BE2C (cell line): ENCODE data around the gene KCNIP4.

Experiments used
- DNase-seq: peaks from one replicate; pipeline ENCODE4 v3.0.0-alpha.2; 2020
- H3K27me3 ChIP-seq: fragments of 250-450 bp; sonication (Bioruptor Pico); 2 replicates; pipeline ENCODE4 v1.5.1; 2020; ENCODE audit warnings: mild to moderate bottlenecking
- H3K36me3 ChIP-seq: fragments of 250-450 bp; sonication (Bioruptor Pico); 2 replicates; pipeline ENCODE4 v1.5.1; 2020; ENCODE audit warnings: mild to moderate bottlenecking
- H3K4me1 ChIP-seq: fragments of 250-450 bp; sonication (Bioruptor Pico); 2 replicates; pipeline ENCODE4 v1.5.1; 2020
- H3K4me3 ChIP-seq: 2 replicates; pipeline ENCODE4 v1.5.1; 2011; ENCODE audit warnings: low read depth, low read length
- H3K9me3 ChIP-seq: fragments of 250-450 bp; sonication (Bioruptor Pico); 2 replicates; pipeline ENCODE4 v1.5.1; 2020
- TF ChIP-seq, protein P1 (sequence below): IDR thresholded peaks from 2 replicates; pipeline ENCODE4 v1.5.1; 2012; ENCODE audit warnings: mild to moderate bottlenecking, low read depth, low read length

The KCNIP4 gene

DNA sequence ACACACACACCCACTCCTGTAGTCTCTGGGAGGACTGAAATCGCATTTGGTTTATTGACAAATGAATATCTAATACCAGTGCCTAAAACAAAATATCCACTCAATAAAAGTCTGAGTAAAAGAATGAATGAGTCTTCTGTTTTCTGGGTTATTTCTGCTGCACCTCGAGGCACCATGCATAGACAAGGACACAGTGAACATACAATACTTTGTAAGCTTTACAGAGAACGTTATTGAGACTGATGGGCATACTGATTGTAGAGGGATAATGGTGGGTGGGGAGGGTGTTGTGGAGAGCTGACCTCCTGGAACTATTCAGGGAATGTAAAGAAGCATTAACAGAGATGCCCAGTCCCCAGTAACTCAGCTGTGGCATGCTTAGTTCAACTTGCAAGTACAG, 14.1 kb upstream of the KCNIP4 start:
- H3K4me1 ChIP-seq, result no peaks in the 10 kb centered on the region
- DNase-seq, result no peak
- H3K36me3 ChIP-seq, result no peaks in the 10 kb centered on the region
- H3K9me3 ChIP-seq, result no peaks in the 10 kb centered on the region
- H3K4me3 ChIP-seq, result no peak overlapping the region
- H3K27me3 ChIP-seq, result no peaks in the 10 kb centered on the region; the same call in 1 of the 2 replicates
- TF ChIP-seq, protein P1, sequence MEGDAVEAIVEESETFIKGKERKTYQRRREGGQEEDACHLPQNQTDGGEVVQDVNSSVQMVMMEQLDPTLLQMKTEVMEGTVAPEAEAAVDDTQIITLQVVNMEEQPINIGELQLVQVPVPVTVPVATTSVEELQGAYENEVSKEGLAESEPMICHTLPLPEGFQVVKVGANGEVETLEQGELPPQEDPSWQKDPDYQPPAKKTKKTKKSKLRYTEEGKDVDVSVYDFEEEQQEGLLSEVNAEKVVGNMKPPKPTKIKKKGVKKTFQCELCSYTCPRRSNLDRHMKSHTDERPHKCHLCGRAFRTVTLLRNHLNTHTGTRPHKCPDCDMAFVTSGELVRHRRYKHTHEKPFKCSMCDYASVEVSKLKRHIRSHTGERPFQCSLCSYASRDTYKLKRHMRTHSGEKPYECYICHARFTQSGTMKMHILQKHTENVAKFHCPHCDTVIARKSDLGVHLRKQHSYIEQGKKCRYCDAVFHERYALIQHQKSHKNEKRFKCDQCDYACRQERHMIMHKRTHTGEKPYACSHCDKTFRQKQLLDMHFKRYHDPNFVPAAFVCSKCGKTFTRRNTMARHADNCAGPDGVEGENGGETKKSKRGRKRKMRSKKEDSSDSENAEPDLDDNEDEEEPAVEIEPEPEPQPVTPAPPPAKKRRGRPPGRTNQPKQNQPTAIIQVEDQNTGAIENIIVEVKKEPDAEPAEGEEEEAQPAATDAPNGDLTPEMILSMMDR, result no peak

DNA sequence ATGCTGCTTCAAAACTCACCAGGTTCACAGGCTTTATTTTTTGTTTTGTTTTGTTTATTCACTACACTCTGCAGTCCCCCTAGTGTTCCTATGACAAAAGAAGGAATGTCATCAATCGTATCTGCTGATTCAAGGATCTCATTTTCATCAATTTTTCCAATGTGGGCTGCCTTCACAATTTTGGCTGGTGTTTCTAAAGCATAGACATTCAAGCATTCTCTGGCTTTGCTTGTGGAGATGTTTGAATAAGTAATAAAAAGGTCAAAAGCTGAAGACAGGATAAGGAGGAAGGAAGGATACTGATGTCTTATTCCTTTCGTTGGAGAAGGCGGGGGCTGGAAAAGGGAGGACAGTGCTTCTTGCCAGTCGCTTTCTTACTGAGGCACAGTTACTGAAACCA, 12.2 kb upstream of the KCNIP4 start:
- H3K9me3 ChIP-seq, result no peaks in the 10 kb centered on the region
- H3K4me1 ChIP-seq, result no peaks in the 10 kb centered on the region
- TF ChIP-seq, protein P1, result no peak
- H3K27me3 ChIP-seq, result peaks cover 4% of the 10 kb centered on the region
- no peak for DNase-seq
- no peaks in the 10 kb centered on the region for H3K36me3 ChIP-seq
- H3K4me3 ChIP-seq, result no peak overlapping the region

DNA sequence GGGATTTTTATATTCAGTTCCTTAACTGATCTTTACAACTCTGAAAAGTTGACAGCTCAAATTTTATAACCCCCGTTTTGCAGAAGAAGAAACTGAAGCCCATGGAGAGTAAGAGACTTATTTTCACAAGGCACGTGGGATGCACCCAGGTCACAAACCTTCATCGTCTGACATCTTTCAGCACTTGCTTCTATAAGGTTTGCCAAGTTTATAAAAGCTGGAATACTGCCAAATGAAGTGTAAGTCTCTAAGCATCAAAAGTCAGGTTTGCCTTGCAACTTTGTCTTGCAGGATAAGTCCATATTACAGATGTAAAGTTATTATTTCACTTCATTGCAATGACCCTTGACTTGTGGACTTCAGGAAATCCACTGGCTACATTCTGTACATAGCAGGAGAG, 6.3 kb upstream of the KCNIP4 start:
- no peaks in the 10 kb centered on the region for H3K4me1 ChIP-seq
- H3K4me3 ChIP-seq, result no peak overlapping the region
- H3K36me3 ChIP-seq, result no peaks in the 10 kb centered on the region
- TF ChIP-seq, protein P1, result no peak
- H3K9me3 ChIP-seq, result no peaks in the 10 kb centered on the region
- DNase-seq, result no peak
- peaks cover 27% of the 10 kb centered on the region for H3K27me3 ChIP-seq

DNA sequence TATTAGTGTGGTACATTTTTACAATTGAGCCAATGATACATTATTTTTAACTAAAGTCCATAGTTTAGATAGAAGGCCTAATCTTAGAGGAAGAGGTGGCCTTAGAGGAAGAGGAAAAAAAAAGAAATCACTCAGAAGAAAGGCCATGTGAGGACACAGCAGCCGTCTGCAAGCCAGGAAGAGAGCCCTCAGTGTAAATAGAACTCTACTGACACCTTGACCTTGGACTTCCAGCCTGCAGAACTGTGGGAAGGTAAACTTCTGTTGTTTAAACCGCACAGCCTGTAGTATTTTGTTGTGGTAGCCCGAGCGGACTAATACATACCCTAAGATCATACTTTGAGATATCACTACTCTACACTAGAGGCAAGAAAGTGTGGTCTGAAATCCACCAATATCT, 5.1 kb upstream of the KCNIP4 start:
- Histone ChIP-seq H3K9me3 (no peaks in the 10 kb centered on the region), H3K4me3 (no peak overlapping the region), H3K27me3 (peaks cover 38% of the 10 kb centered on the region), H3K4me1 (no peaks in the 10 kb centered on the region), H3K36me3 (no peaks in the 10 kb centered on the region)
- TF ChIP-seq, protein P1, result no peak
- DNase-seq, result no peak

DNA sequence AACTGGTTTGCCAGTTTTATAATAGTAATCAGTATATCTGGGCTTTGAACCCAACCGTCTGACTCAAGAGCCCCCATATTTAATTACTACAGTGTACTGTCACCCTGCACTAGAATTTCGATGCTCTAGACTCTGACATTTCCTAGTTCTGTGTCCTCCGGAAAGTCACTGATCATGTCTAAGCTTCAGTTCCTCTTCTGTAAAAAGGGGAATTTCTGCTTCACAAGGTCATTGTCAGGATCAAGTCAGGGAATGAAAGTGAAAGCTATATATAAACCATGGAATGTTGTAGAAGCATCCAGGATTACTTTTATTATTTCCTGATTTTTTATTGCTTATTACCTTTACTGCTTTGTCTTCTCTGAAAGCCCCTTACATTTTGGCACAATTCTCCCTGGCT, 4.0 kb upstream of the KCNIP4 start:
- Histone ChIP-seq H3K27me3 (peaks cover 48% of the 10 kb centered on the region), H3K36me3 (no peaks in the 10 kb centered on the region)
- no peak for DNase-seq

DNA sequence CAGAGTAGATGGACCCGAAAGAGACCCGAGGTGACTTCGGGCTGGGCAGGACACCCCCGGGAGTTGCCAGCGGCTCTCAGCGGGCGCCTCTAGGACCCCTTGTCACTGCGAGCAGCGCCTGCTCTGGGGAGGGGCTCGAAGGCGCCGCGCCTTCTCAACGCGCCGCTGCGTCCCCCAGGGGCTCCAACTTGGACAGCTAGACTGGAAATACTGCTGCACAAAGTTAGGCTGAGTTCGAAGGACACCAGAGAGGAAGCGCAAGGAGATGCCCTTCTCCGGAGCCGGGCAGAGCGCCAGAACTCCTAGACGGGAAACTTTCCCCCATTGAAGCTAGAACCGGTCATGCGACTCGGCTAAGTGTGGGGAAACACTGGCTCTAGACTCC, 493 bp upstream of the KCNIP4 start:
- DNase-seq, result peak; percentile 5
- no peaks in the 10 kb centered on the region for H3K4me1 ChIP-seq
- TF ChIP-seq, protein P1, result no peak
- no peaks in the 10 kb centered on the region for H3K36me3 ChIP-seq
- H3K9me3 ChIP-seq, result no peaks in the 10 kb centered on the region
- H3K4me3 ChIP-seq, result no peak overlapping the region
- H3K27me3 ChIP-seq, result peaks cover 50% of the 10 kb centered on the region

More for the DNA sequence above, 4.0 kb upstream of the KCNIP4 start:
- Histone ChIP-seq H3K9me3 (no peaks in the 10 kb centered on the region), H3K4me3 (no peak overlapping the region), H3K4me1 (no peaks in the 10 kb centered on the region)
- TF ChIP-seq, protein P1, result no peak
